Measurements from ENCODE around the gene BUB1.
"Not testable (repeated sequence)": the region's sequence is repeated elsewhere in the genome, so short reads cannot be mapped to it uniquely, and the experiment has no call there.

BUB1 gene

GRCh38 chr2:110707386-110707965 lies 29.6 kb upstream of the BUB1 start:
- Mint-ChIP-seq H3K9me3 (no peaks in the 10 kb centered on the region), H3K36me3 (no peaks in the 10 kb centered on the region), H3K27ac (no peak overlapping the region), H3K4me3 (no peak overlapping the region), H3K4me1 (no peaks in the 10 kb centered on the region)
- DNase-seq (ENCODE audit: low spot score in 2 of 2) (no peak), ATAC-seq (no peak)

DNA sequence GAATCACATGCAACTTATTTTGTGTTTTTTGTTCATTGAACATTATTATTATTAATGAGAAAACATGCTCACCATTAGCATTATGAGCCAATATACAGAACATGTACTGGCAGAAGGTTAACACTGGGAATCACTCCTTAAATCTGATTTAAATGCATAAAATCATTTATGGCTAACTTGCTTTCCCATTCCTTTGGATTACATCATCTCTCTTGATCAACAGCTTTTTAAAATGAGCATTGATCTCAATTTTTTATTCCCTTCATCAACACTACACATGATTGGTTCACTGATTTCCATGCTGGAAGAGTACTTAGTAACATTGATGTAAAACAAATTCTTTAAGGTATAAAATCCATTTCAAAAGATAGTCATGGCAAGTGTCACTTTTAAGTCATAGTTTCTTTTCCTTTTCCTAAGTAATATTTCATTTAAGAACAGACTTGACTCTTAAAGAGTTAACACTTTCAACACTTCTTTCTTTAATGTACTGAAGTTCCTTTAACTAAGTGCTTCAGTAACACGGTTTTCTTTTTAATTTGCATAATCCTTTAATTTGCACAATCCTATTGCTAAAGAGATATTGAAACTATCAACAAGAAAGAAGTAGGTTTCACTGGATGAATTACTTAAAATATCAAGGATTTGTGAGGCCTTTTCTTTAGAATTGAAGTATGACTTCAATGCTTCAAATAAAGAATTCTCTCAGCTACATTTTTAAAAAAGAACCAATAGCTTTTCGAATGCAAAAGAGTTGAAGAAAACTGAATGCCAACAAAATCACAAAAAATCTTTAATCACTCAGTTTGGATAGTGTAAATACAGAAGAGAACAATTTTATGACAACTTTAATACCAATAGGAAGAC lies 24.9 kb upstream of the BUB1 start:
- H3K36me3 Mint-ChIP-seq: no peaks in the 10 kb centered on the region
- ATAC-seq (no peak), DNase-seq (ENCODE audit: low spot score in 2 of 2) (no peak)
- H3K4me3 Mint-ChIP-seq: no peak overlapping the region
- no peaks in the 10 kb centered on the region for H3K9me3 Mint-ChIP-seq
- H3K27ac Mint-ChIP-seq: no peak overlapping the region
- H3K4me1 Mint-ChIP-seq: no peaks in the 10 kb centered on the region

DNA sequence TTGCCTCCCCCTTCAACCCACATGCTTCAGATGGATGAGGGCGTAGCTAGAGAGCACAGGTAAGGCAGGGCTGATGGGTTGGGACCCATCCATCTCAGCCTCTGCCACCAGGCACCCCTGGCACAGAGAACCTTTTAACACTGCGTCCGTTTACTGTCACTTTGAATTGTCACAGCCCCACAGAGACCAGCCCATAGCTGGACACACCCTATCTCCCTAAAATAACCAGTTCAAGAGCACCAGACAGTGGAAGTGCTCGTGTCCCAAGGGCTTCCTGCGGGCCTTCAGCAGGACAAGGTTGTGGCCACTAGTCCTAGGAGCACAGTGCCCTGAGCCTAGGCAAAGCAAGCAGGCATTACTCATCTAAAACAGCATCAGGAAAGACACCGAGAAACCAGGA lies 20.4 kb upstream of the BUB1 start:
- not testable (repeated sequence) for DNase-seq (ENCODE audit: low spot score in 2 of 2); H3K4me3 Mint-ChIP-seq; H3K36me3 Mint-ChIP-seq; H3K4me1 Mint-ChIP-seq; ATAC-seq; H3K9me3 Mint-ChIP-seq; H3K27ac Mint-ChIP-seq

- H3K27ac Mint-ChIP-seq, H3K36me3 Mint-ChIP-seq, H3K4me3 Mint-ChIP-seq, H3K4me1 Mint-ChIP-seq, H3K9me3 Mint-ChIP-seq: not testable (repeated sequence)
- ATAC-seq: peak; percentile 65
- peak in 1 of 2 donors; percentile 22 for DNase-seq (ENCODE audit: low spot score in 2 of 2)
Measured at GRCh38 chr2:110695146-110695898, 17.5 kb upstream of the BUB1 start.

DNA sequence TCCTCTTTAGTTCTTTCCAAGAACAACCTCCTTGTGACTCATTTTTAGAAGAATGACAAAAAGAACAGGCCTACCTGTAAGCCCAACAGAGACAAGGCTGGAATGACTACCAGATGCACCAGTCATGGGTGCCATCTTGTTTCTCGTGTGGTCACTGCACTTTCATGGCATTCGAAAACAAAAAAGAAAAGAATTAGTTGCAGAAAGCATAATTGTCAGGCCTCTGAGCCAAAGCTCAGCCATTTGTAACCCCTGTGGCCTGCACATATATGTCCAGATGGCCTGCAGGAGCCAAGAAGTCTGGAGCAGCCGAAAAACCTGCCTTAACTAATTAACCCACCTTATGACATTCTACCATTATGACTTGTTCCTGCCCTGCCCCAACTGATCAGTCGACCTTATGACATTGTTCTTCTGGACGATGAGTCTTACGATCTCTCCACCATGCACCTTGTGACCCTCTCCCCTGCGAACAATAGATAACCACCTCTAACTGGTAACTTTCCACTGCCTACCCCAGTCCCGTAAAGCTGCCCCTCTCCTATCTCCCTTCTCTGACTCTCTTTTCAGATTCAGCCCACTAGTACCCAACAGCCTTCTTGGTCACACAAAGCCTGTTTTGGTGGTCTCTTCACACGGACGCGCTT lies 13.9 kb upstream of the BUB1 start:
- Mint-ChIP-seq H3K36me3 (no peaks in the 10 kb centered on the region), H3K4me1 (peaks cover 7% of the 10 kb centered on the region), H3K9me3 (peaks cover 3% of the 10 kb centered on the region), H3K4me3 (no peak overlapping the region), H3K27ac (no peak overlapping the region)
- peak; percentile 24 for ATAC-seq
- DNase-seq (ENCODE audit: low spot score in 2 of 2): peak in 1 of 2 donors; percentile 26

DNA sequence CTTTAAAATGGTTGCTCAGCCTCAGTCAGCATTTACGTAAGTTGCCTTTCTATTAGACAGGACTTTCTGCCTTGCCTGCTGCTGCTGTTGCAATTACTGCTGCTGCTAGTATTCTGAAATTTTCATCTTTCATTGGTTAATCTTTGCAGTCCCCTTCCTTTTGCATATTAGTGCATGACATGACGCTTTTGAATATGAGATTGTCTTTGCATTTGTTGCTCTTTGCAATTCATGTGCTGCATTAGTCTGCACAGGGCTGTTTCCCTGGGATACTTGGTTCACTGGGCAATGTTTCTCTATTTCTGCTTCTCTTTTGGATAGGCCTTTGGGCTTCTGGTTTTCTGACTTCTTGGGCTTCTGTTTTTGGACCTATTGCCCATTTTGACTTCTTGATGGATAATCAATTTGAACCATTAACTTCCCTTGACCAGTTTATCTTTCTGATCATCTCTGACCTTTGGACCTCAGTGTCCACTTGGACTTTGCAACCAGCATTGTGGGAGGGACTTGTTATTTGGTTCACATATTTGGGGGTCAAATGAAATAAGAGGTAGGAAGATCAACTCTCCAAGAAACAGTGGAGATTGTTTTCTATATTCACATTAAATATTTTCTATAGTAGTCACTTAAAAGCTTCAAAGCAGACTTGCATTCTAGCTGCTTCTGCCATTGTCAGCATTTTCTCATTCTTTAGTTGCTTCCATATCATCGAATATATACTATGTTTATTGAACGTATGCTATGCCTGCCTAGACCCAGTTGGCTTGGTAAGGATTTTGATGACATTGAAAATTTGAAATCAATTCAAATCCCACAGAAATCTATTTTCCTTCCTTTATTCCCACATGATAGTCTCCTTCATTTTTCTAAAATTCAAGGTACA lies 12.5 kb upstream of the BUB1 start:
- H3K36me3 Mint-ChIP-seq: no peaks in the 10 kb centered on the region
- no peak for ATAC-seq
- H3K4me1 Mint-ChIP-seq: peaks cover 4% of the 10 kb centered on the region
- peaks cover 3% of the 10 kb centered on the region for H3K9me3 Mint-ChIP-seq
- DNase-seq (ENCODE audit: low spot score in 2 of 2): peak in 1 of 2 donors; percentile 6
- no peak overlapping the region for H3K27ac Mint-ChIP-seq
- H3K4me3 Mint-ChIP-seq: no peak overlapping the region

GRCh38 chr2:110688594-110689091 lies 10.8 kb upstream of the BUB1 start:
- no peak for ATAC-seq
- no peak for DNase-seq (ENCODE audit: low spot score in 2 of 2)
- peaks cover 3% of the 10 kb centered on the region for H3K9me3 Mint-ChIP-seq
- H3K4me3 Mint-ChIP-seq: no peak overlapping the region
- no peaks in the 10 kb centered on the region for H3K36me3 Mint-ChIP-seq
- H3K4me1 Mint-ChIP-seq: no peaks in the 10 kb centered on the region
- H3K27ac Mint-ChIP-seq: no peak overlapping the region

DNA sequence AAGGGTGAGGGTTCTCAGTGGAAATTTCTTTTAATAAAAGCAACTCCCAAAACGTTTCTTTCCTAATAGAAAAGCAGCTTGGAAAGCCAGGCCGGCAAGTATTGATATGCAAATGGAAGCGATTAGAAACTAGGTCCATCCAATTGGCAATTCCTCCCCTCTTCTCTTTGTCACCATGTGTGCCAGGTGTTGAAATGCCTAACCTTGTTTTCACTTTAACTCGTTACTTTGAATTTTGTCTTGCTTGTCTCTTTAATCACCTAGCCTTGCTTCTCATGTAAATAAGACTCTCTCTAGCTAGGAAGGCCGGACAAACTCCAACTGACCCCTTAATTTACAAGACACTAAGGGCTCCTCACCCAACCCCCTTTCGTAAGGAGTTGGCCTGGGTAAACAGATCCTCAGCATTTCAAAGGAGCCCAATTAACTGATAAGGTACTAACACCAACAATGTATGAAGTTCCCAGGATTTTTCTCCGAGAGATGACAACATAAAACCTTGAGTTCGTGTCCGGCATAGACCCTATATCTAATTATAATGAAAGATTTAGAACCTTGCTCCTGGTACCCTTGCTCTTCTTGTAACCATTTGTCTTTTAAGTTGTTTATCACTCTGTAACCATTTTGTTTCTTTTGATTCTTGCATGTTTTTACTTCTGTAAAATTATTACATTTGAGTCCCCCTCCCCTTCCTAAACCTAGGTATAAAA lies 10.1 kb upstream of the BUB1 start:
- not testable (repeated sequence) for H3K9me3 Mint-ChIP-seq, H3K27ac Mint-ChIP-seq, ATAC-seq

GRCh38 chr2:110682872-110683271 lies 5.0 kb upstream of the BUB1 start:
- H3K4me1 Mint-ChIP-seq: peaks cover 12% of the 10 kb centered on the region
- no peak overlapping the region for H3K27ac Mint-ChIP-seq
- no peaks in the 10 kb centered on the region for H3K9me3 Mint-ChIP-seq
- H3K4me3 Mint-ChIP-seq: no peak overlapping the region
- H3K36me3 Mint-ChIP-seq: peaks cover 5% of the 10 kb centered on the region
- no peak for DNase-seq (ENCODE audit: low spot score in 2 of 2)
- no peak for ATAC-seq

More for the DNA sequence above, 10.1 kb upstream of the BUB1 start:
- H3K36me3 Mint-ChIP-seq; H3K4me3 Mint-ChIP-seq; DNase-seq (ENCODE audit: low spot score in 2 of 2); H3K4me1 Mint-ChIP-seq: not testable (repeated sequence)

DNA sequence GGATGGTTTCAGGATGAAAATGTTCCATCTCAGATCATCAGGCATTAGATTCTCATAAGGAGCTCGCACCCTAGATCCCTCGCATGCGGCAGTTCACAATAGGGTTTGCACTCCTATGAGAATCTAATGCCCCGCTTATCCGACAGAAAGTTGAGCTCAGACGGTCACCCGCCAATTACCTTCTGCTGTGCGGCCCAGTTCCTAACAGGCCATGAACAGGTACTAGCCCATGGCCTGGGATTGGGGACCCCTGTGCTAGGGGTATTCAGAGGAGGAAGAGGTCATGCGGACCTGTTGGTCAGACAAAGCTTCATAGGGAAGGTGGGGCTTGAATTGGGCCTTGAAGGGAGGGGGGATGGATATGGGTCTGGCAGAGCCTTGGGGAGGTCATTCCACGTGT lies 4.4 kb upstream of the BUB1 start:
- Mint-ChIP-seq H3K4me3 (no peak overlapping the region), H3K4me1 (peaks cover 13% of the 10 kb centered on the region), H3K27ac (no peak overlapping the region), H3K36me3 (peaks cover 11% of the 10 kb centered on the region), H3K9me3 (no peaks in the 10 kb centered on the region)
- DNase-seq (ENCODE audit: low spot score in 2 of 2) (no peak), ATAC-seq (no peak)

DNA sequence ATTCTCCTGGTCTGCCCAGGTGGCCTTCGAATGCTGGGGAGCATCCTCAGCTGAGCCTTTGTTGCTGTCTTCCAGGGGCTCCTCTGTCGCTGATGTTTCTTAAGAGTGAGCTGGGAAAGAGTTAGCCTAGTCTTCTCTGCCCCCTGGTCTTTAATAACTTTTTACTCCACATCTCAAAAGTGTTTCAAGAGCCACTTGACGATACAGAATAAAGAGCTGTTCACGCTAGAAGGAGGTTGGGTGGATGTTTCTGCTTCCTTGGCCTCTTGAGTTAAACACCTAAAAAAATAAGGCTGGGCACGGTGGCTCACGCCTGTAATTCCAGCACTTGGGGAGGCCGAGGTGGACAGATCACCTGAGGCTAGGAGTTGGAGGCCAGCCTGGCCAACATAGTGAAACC lies 2.8 kb upstream of the BUB1 start:
- Mint-ChIP-seq H3K9me3 (no peaks in the 10 kb centered on the region), H3K4me1 (peaks cover 24% of the 10 kb centered on the region), H3K27ac (no peak overlapping the region), H3K36me3 (peaks cover 22% of the 10 kb centered on the region), H3K4me3 (no peak overlapping the region)
- ATAC-seq: no peak
- DNase-seq (ENCODE audit: low spot score in 2 of 2): no peak

DNA sequence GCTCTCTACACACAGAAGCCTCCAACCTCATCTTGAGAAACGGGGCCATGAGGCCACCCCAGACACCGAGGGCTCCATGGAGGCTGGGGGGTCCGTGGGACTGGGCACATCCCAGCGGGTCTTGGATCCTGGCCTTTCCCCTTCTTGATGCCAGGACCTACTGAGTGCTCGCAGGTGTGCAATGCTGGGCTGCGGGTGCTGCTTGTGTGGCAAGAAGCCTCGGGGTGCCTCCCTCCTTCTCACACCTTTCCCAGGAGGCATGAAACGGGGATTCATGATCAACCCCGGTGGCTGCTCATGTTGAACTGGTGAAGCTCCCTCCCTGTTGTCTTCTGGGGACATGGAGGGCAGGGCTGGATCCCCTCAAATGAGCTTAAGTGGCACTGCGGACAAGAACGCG lies 2.0 kb upstream of the BUB1 start:
- no peaks in the 10 kb centered on the region for H3K9me3 Mint-ChIP-seq
- peaks cover 31% of the 10 kb centered on the region for H3K4me1 Mint-ChIP-seq
- H3K36me3 Mint-ChIP-seq: peaks cover 29% of the 10 kb centered on the region
- H3K27ac Mint-ChIP-seq: no peak overlapping the region
- ATAC-seq: no peak
- no peak for DNase-seq (ENCODE audit: low spot score in 2 of 2)
- H3K4me3 Mint-ChIP-seq: peak overlapping the region; percentile 85

GRCh38 chr2:110679337-110679707 lies 1.5 kb upstream of the BUB1 start:
- no peak overlapping the region for H3K27ac Mint-ChIP-seq
- H3K4me1 Mint-ChIP-seq: peaks cover 36% of the 10 kb centered on the region
- H3K36me3 Mint-ChIP-seq: peaks cover 29% of the 10 kb centered on the region
- H3K4me3 Mint-ChIP-seq: peak overlapping the region; percentile 85
- no peak for ATAC-seq
- H3K9me3 Mint-ChIP-seq: no peaks in the 10 kb centered on the region
- no peak for DNase-seq (ENCODE audit: low spot score in 2 of 2)

All from stimulated activated effector memory CD8-positive, alpha-beta T cell treated with anti-CD3 and anti-CD28 coated beads, Interleukin-12 subunit alpha, Interleukin-12 subunit beta, amount 100 ng/mL, for 72 hours (primary cell).